ENCODE measurements around the gene CCDC88C. TPM values are rescaled to one million over a fixed set of nuclear protein-coding genes. Genes with fewer than 3 reads are reported as not detected.

Gene CCDC88C
- polyA plus RNA-seq, 3 donors from 2014 or later, result 19.5 to 58.2 (median 21.2) TPM

DNA sequence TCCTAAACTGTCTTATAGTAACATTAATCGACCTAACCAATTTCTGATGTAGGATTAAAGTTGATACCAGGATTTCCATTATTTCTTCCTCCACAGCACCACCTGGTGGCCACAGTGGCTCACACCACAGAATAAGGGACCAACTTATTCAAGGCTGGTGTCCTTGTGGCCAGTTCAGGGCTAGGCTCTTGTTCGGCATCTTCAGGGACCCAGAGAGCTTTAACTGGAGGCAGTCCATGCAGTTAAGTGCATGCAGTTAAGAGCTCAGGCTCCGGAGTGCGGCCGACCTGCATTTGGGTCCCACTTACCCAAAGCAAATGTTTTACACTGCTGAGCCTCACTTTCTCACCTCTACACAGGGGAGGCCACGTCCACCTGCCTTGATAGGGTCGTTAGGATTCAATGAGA lies 131.1 kb downstream of the CCDC88C start:
- DNase-seq, result peak; percentile 63 to 74 (median 69)

DNA sequence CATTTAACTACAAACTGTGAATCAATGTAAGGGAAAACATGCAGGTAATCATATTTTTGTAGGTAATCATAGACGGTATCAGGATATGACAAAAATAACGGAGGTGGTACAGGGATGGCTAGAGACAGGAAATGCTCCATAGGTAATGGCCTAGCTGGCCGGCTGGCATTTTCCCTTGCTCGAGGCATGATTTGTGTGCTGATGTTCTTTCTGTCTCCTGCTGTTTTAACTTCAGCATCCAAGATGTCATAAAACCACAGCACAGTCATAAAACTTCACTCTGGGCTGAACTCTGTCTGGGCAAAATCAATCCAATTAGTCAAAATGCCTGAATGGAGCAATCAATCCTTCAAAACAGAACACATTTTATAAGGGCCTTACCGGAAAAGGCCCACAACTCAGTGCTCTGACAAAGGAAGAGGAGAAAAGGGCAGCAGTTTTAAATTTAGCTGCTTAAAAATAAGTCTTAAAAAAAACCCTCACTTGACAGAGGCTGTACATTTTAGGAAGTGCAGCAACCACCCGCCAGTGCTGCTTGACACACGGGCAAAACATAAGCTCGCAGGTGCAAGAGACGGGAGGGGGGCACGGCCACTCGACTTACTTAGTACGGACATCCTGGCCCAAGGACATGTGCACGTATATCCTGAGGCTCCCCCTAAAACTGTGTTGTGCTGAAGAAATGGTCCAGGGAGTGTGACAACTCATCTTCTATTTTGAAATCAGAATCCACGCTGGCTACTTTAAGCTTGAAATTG lies 132.7 kb downstream of the CCDC88C start:
- H3K27me3 Mint-ChIP-seq (ENCODE audit: low read depth in 3 of 3), result peaks cover 5 to 49% (median 42%) of the 10 kb centered on the region in 3 donors
- DNase-seq, result no peak
- peaks cover 0 to 2% (median 0%) of the 10 kb centered on the region in 6 donors for H3K9me3 Mint-ChIP-seq
- peak overlapping the region in 1 of 5 donors; percentile 51 for H3K4me3 Mint-ChIP-seq
- H3K36me3 Mint-ChIP-seq, result peaks cover 26 to 70% (median 40%) of the 10 kb centered on the region in 3 donors
- peak overlapping the region; percentile 18 to 88 (median 74) for H3K27ac Mint-ChIP-seq
- H3K4me1 Mint-ChIP-seq, result peaks cover 41 to 50% of the 10 kb centered on the region in 2 donors

More for the DNA sequence above, 131.1 kb downstream of the CCDC88C start:
- Mint-ChIP-seq H3K4me3 (no peak overlapping the region), H3K27ac (peak overlapping the region; percentile 49 to 90 (median 74)), H3K27me3 (ENCODE audit: low read depth in 3 of 3) (peaks cover 3 to 54% (median 47%) of the 10 kb centered on the region in 3 donors), H3K4me1 (peaks cover 41 to 50% of the 10 kb centered on the region in 2 donors), H3K36me3 (peaks cover 26 to 75% (median 42%) of the 10 kb centered on the region in 3 donors), H3K9me3 (peaks cover 0 to 2% (median 0%) of the 10 kb centered on the region in 6 donors)

DNA sequence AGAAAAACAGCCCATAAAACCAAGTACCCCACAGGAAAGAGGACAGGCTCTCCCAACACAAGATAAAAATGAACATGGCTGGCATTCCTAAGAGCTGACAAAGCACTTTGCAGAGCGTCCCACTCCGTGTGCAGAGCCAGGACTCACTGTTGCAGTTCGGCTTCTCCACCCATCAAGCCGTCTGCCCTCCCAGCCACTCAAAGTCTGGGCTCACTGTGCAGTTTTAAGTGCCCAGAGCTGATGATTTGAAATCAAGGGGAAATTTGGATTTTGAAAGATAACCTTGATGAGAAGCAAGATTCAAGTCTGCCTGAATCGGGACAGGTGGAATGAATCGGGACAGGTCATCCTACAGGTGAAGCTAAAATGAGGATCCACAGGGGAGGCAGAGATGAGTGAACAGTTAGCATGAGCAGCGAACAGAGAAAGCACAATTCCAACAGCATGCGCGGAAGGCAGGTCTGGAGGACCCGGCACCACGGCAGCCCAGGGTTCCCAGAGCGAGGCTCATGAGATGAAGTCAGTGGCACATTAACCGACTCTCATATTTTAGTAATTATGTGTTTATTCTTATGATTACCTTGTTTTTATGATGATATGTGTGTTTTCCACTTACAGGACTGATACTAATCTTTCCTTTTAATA lies 133.4 kb downstream of the CCDC88C start:
- H3K4me1 Mint-ChIP-seq, result peaks cover 41 to 52% of the 10 kb centered on the region in 2 donors
- H3K36me3 Mint-ChIP-seq, result peaks cover 26 to 70% (median 43%) of the 10 kb centered on the region in 3 donors
- peak overlapping the region in 5 of 6 donors; percentile 55 to 88 (median 80) for H3K27ac Mint-ChIP-seq
- H3K27me3 Mint-ChIP-seq (ENCODE audit: low read depth in 3 of 3), result peaks cover 3 to 44% (median 35%) of the 10 kb centered on the region in 3 donors
- H3K9me3 Mint-ChIP-seq, result peaks cover 0 to 2% (median 0%) of the 10 kb centered on the region in 6 donors
- no peak overlapping the region for H3K4me3 Mint-ChIP-seq
- no peak for DNase-seq

DNA sequence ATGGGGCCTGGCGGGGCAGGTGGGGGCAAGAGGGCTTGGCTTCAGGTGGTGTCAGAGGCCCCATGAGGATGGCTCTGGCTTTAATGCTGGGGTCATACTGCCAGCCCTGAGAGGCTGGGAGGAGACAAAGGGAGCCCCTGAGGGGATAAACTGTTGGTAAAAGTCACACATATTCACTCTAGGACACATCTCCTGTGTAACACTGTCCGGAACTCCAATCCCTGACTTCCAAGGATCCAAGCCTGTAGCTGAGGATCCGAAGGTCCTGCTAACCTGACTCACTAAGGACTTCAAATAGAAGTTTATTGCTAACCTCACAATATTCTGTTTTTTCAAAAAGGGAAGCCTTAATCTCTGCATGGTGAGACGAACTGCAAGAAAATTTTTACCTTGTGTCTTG lies 134.0 kb downstream of the CCDC88C start:
- Mint-ChIP-seq H3K9me3 (peaks cover 0 to 2% (median 0%) of the 10 kb centered on the region in 6 donors), H3K4me1 (peaks cover 41 to 55% of the 10 kb centered on the region in 2 donors), H3K27me3 (ENCODE audit: low read depth in 3 of 3) (peaks cover 3 to 43% (median 32%) of the 10 kb centered on the region in 3 donors), H3K4me3 (no peak overlapping the region), H3K27ac (peak overlapping the region; percentile 50 to 92 (median 81)), H3K36me3 (peaks cover 26 to 71% (median 46%) of the 10 kb centered on the region in 3 donors)
- no peak for DNase-seq

DNA sequence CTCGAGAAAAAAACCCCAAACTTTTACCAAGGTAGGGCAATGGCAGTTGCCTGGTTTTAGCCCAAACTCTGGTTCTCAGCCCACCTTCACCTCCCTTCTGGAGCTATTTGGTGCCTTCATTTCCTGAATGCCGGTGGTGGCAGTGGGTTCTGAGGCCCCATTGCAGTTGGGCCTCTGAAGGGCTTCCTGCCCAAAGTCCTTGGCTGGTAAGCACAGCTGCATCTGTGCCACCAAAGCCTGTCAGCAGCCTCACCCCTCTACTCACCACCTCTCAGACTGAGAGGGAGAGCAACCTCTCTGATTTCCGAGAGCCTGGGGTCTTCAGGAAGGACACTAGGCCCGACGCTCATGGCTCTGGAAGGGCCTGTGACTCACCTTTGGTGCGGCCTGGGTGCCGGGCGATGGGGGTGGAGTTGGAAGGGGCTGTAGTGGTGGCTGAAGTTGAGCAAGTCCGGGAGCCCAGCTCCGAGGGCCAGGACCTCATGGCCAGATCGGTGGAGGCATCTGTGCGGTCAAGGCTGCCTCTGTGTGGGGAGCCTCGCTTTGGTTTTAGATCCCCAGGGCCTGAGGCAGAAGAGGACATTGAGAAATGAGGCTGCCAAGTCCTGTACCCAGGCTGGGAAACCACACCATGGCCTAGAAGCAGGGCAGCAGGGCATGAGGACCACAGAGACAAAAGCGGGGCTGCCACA lies 134.5 kb downstream of the CCDC88C start:
- Mint-ChIP-seq H3K27ac (peak overlapping the region; percentile 80 to 92 (median 84)), H3K4me3 (peak overlapping the region in 2 of 5 donors; percentile 3 to 41), H3K4me1 (peaks cover 41 to 55% of the 10 kb centered on the region in 2 donors), H3K27me3 (ENCODE audit: low read depth in 3 of 3) (peaks cover 3 to 45% (median 28%) of the 10 kb centered on the region in 3 donors), H3K36me3 (peaks cover 29 to 71% (median 42%) of the 10 kb centered on the region in 3 donors), H3K9me3 (peaks cover 0 to 2% (median 0%) of the 10 kb centered on the region in 6 donors)
- DNase-seq, result peak in 2 of 3 donors; percentile 21 to 22

DNA sequence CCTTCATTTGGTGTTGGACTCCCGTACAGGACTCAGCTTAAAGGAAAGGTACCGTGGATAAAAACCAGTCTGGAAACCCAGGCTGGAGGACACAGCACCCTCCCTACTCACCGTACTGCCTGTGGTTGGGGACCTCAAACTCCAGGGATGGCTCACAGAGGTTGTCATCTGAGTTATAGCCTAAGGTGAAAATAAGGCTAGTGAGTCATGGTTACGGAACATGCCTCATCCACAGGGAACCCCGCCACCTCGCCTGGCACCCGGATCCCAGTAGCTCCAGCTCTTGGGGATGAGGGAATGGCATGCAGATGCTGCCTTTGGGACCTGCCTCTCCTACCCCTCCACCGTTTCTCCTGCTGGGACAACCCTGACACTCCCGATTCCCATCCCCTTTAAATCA lies 136.3 kb downstream of the CCDC88C start:
- Mint-ChIP-seq H3K27ac (peak overlapping the region in 4 of 6 donors; percentile 25 to 76 (median 49)), H3K4me1 (peaks cover 38 to 51% of the 10 kb centered on the region in 2 donors), H3K27me3 (ENCODE audit: low read depth in 3 of 3) (peaks cover 3 to 53% (median 26%) of the 10 kb centered on the region in 3 donors), H3K9me3 (peaks cover 0 to 2% (median 0%) of the 10 kb centered on the region in 6 donors), H3K36me3 (peaks cover 27 to 71% (median 39%) of the 10 kb centered on the region in 3 donors), H3K4me3 (no peak overlapping the region)
- no peak for DNase-seq

DNA sequence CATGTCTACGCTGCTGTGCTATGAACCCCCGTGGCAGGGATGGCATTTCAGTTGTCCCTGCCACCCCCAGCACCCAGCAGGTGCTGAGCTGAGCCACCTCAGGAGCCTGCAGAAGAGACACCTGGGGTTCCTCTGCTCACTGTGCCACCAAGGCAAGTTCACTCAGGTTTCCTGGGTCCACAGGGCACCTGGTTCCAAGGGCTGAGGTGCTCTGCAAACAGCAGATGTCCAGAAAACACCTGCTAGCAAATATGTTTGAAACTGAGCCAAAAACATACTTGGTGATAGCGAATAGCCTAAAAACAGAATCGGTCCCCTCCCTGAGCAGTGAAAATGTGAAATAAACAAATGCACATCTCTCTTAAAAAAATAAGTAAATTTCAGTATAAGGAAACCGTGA lies 137.5 kb downstream of the CCDC88C start:
- no peak overlapping the region for H3K4me3 Mint-ChIP-seq
- peaks cover 19 to 68% (median 31%) of the 10 kb centered on the region in 3 donors for H3K36me3 Mint-ChIP-seq
- peaks cover 0 to 2% (median 0%) of the 10 kb centered on the region in 6 donors for H3K9me3 Mint-ChIP-seq
- H3K27me3 Mint-ChIP-seq (ENCODE audit: low read depth in 3 of 3), result peaks cover 3 to 45% (median 26%) of the 10 kb centered on the region in 3 donors
- DNase-seq, result no peak
- peaks cover 26 to 41% of the 10 kb centered on the region in 2 donors for H3K4me1 Mint-ChIP-seq
- peak overlapping the region in 3 of 6 donors; percentile 10 to 39 (median 19) for H3K27ac Mint-ChIP-seq

DNA sequence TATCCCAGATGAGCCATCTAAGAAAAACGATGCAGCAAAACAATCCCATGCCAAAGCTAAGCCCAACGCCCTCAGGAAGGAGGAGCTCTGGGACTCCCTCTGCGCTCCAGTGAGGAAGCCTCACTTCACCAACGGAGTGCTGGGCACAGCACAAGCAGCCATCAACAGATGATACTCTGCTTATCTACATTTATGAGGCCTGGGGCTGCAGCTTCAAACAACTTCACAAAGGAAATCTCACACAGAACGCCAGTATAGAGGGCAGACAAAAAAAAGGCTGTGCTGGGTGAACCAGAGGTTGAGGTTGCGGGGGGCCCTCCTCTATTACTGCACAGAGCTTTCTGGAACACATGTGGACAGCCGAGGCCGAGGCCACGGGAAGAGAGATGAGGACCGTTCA lies 138.3 kb downstream of the CCDC88C start:
- H3K4me3 Mint-ChIP-seq, result peak overlapping the region in 2 of 5 donors; percentile 23 to 24
- H3K36me3 Mint-ChIP-seq, result peaks cover 18 to 68% (median 27%) of the 10 kb centered on the region in 3 donors
- H3K27ac Mint-ChIP-seq, result peak overlapping the region in 4 of 6 donors; percentile 53 to 73 (median 66)
- peaks cover 0 to 2% (median 0%) of the 10 kb centered on the region in 6 donors for H3K9me3 Mint-ChIP-seq
- DNase-seq, result no peak
- H3K27me3 Mint-ChIP-seq (ENCODE audit: low read depth in 3 of 3), result peaks cover 6 to 40% (median 25%) of the 10 kb centered on the region in 3 donors
- peaks cover 25 to 33% of the 10 kb centered on the region in 2 donors for H3K4me1 Mint-ChIP-seq

DNA sequence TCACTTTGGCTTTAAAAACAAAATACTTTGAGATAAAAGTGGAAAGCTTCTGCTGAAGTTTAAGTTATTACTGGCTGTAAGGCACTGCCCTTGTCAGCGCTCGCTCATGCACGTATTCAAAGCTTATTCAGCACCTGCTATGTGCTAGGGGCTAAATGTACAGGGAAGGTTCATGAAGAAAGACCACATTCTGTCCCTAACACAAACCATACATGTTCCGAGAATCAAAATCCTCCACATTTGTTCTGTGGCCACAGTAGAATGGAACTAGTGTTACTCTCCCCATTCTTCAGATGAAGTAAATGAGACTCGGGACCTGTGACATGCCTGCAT lies 139.3 kb downstream of the CCDC88C start:
- peaks cover 15 to 61% (median 26%) of the 10 kb centered on the region in 3 donors for H3K36me3 Mint-ChIP-seq
- no peak overlapping the region for H3K4me3 Mint-ChIP-seq

DNA sequence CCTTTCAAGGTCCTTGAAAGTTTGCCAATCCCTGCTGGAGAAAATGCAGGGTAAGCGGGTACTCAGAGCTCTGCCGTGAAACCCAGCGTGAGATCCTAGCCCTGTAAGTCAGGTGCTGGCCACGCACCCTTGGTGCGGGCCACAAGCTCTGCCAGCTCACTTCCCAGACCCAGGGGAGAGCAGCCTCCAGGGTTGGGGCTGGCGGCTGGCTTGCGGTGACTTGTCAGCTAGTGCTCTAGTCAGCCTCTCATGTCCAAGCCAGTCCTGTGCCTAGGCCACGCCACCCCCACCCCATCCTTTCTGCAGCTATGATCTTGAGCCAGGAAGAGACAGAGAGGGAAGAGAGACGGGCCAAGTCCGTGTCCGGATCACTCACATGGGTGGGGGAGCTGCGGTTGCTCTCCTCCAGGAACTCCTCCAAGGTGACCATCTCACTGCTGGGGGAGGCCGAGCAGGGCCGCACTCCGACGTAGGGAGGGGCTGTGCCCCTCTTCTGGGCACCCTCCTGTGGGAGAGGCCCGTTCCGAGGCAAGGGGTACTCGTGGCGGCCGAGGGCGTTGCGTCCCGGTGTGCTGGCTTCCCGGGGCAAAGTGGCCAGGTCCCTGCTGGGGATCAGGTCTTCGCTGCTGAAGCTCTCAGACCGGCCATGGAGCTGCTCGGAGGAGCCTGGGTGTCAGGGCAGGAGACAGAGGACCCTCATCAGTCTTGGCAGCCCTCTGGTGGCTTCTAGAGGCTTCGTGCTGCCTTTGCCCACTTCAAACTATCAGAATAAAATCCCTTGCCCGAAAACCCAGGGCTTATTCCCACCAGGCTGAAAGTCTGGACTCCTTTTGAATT lies 139.9 kb downstream of the CCDC88C start:
- Mint-ChIP-seq H3K4me3 (no peak overlapping the region), H3K9me3 (peaks cover 0 to 2% (median 0%) of the 10 kb centered on the region in 6 donors), H3K36me3 (peaks cover 9 to 56% (median 23%) of the 10 kb centered on the region in 3 donors), H3K4me1 (peaks cover 9 to 17% of the 10 kb centered on the region in 2 donors), H3K27me3 (ENCODE audit: low read depth in 3 of 3) (peaks cover 5 to 32% (median 21%) of the 10 kb centered on the region in 3 donors), H3K27ac (peak overlapping the region in 2 of 6 donors; percentile 55 to 70)
- no peak for DNase-seq

More for the DNA sequence above, 139.3 kb downstream of the CCDC88C start:
- H3K27ac Mint-ChIP-seq, result peak overlapping the region in 2 of 6 donors; percentile 39 to 66
- DNase-seq, result no peak
- H3K4me1 Mint-ChIP-seq, result peaks cover 15 to 23% of the 10 kb centered on the region in 2 donors
- H3K9me3 Mint-ChIP-seq, result peaks cover 0 to 2% (median 0%) of the 10 kb centered on the region in 6 donors
- peaks cover 5 to 35% (median 25%) of the 10 kb centered on the region in 3 donors for H3K27me3 Mint-ChIP-seq (ENCODE audit: low read depth in 3 of 3)

DNA sequence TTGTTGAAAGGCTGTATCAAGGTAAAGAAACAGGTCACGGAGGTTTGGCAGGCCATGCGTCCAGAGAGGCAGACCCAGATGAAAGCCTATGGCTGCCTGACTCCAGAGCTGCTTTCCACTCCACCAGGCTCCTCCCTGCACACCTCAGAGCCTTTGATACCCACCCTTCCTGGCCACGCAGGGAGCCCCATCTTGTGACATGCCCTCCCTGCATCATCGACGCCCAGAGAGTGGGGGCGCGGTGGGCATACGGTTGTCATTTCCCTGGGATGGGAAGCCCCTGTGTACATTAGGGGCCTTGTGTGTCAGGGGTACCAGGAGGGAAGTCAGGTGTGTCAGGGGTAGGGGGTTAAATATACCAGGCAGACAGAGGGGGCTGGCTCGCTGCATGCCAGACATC lies 142.8 kb downstream of the CCDC88C start:
- H3K27ac Mint-ChIP-seq, result peak overlapping the region; percentile 28 to 69 (median 48)
- peaks cover 3 to 42% (median 19%) of the 10 kb centered on the region in 3 donors for H3K36me3 Mint-ChIP-seq
- H3K9me3 Mint-ChIP-seq, result no peaks in the 10 kb centered on the region
- H3K27me3 Mint-ChIP-seq (ENCODE audit: low read depth in 3 of 3), result peaks cover 7 to 24% (median 12%) of the 10 kb centered on the region in 3 donors
- H3K4me3 Mint-ChIP-seq, result no peak overlapping the region
- H3K4me1 Mint-ChIP-seq, result peaks cover 3 to 10% of the 10 kb centered on the region in 2 donors
- no peak for DNase-seq

DNA sequence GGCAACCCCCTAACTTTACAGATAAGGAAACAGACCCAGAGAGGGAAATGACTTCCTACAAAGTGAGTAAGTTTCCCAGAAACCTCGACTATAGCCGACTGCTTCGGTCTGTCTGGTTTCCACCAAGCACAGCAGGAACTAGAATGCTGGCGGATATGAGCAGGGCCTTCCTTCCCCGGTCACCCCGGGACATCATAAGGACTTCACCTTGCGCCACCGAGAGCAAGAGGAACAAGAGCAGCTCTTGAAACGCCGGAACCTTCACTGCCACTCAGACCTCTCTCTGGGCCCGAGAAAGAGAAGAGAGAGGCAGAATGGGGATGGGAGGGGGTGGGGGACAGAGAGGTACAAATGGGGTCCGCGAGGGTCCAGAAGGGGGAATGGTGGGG lies 143.7 kb downstream of the CCDC88C start:
- no peak for DNase-seq
- H3K27me3 Mint-ChIP-seq (ENCODE audit: low read depth in 3 of 3), result peaks cover 11 to 28% (median 19%) of the 10 kb centered on the region in 3 donors
- H3K36me3 Mint-ChIP-seq, result peaks cover 7 to 41% (median 16%) of the 10 kb centered on the region in 3 donors
- H3K4me1 Mint-ChIP-seq, result peaks cover 5 to 8% of the 10 kb centered on the region in 2 donors
- H3K9me3 Mint-ChIP-seq, result no peaks in the 10 kb centered on the region
- no peak overlapping the region for H3K4me3 Mint-ChIP-seq
- peak overlapping the region in 1 of 6 donors; percentile 51 for H3K27ac Mint-ChIP-seq

Measured in immature natural killer cell (primary cell).